ENCODE results near the gene HNRNPUL2. TPM values are rescaled to one million over a fixed set of nuclear protein-coding genes. Genes with fewer than 3 reads are reported as not detected.

The HNRNPUL2 gene
- polyA plus RNA-seq, 3 donors, result 0.33 to 13.8 (median 0.88) TPM

DNA sequence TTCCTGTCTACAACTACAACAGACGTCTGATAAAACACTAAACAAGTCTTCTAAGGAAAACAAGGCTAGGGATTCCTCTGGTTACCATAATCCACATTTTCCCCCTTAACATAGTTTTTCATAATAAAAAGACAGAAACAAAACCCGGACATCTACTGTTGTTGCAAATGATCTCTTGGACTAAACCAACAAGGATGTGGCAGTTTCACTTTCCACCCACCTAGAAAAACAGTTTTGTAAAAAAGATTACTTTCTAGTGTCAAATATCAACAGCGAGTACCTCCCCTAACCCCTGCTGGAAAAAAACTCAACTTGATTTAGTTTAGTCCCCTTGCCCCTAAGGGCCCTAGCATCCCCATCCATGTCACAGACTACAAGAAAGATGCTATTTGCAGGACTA lies 14.4 kb downstream of the HNRNPUL2 start:
- Mint-ChIP-seq H3K27me3 (ENCODE audit: low read depth in 3 of 3) (no peaks in the 10 kb centered on the region), H3K4me1 (peaks cover 20% of the 10 kb centered on the region), H3K9me3 (no peaks in the 10 kb centered on the region), H3K4me3 (no peak overlapping the region), H3K36me3 (peaks cover 59 to 69% of the 10 kb centered on the region in 2 donors), H3K27ac (peak overlapping the region in 4 of 7 donors; percentile 22 to 46 (median 36))
- Histone ChIP-seq H3K27ac (ENCODE audit: low read depth in 1 of 2, low read length in 2 of 2) (peak overlapping the region in 1 of 2 donors; percentile 18), H4K20me1 (ENCODE audit: insufficient read depth, low read length) (peaks cover 31% of the 10 kb centered on the region), H3K9me3 (replicated peaks in 1 of 2; ENCODE audit: control insufficient read depth in 1 of 2, insufficient read depth in 1 of 2, low read length in 2 of 2) (no peaks in the 10 kb centered on the region), H3K9ac (ENCODE audit: insufficient read depth, low read length, poor library complexity, severe bottlenecking) (no peak overlapping the region), H2AFZ (ENCODE audit: insufficient read depth, low read depth, low read length, poor library complexity, severe bottlenecking) (no peak overlapping the region), H3K36me3 (replicated peaks in 1 of 2; ENCODE audit: control insufficient read depth in 1 of 2, insufficient read depth in 2 of 2, low read length in 2 of 2) (peaks cover 62 to 73% of the 10 kb centered on the region in 2 donors), H3K4me1 (ENCODE audit: control insufficient read depth in 1 of 2, insufficient read depth in 2 of 2, low read length in 2 of 2) (peaks cover 18 to 24% of the 10 kb centered on the region in 2 donors), H3K4me2 (replicated peaks; ENCODE audit: extremely low read depth, low read length, poor library complexity, severe bottlenecking) (no peak overlapping the region), H3K79me2 (ENCODE audit: insufficient read depth, low read length) (peaks cover 38% of the 10 kb centered on the region), H3K27me3 (ENCODE audit: control insufficient read depth in 2 of 2, insufficient read depth in 2 of 2, low read length in 2 of 2) (no peaks in the 10 kb centered on the region), H3K4me3 (replicated peaks in 1 of 3; ENCODE audit: low read depth in 2 of 3, low read length in 3 of 3) (no peak overlapping the region)
- intact Hi-C loops (cut with micrococcal nuclease), result no loop called here
- 92% methylated on average over 2 of the region's 3 CpGs for WGBS (ENCODE audit: insufficient coverage)
- TF ChIP-seq CTCF (IDR thresholded peaks at IDR 0.05), result no peak
- DNase-seq, result no peak

DNA sequence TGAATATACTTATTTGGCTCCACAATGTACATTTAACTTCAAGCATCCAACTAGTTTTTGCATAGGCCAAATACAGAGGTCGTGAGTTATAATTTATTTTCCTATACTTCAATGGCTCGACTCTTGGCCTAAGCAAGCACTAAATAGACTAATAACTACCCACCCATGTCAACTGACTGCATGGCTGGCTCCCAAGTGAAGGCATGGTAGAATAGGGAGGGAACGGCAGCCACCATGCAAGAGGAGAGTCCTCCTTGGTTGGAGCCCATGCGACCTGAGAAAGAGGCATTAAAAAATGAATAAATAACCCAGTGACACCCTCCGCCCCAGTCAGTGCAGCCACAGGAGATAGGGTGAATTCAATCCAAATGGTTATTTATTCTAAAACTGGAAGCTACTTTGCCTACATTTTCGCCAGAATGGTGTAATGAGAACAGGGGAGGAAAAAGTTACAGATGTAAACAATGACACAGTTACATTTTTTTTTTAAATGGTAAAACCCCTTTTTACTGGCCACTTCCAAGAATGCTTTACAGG lies 14.9 kb downstream of the HNRNPUL2 start:
- H3K27me3 Mint-ChIP-seq (ENCODE audit: low read depth in 3 of 3), result no peaks in the 10 kb centered on the region
- H3K27ac Mint-ChIP-seq, result no peak overlapping the region
- Histone ChIP-seq H3K9me3 (replicated peaks in 1 of 2; ENCODE audit: control insufficient read depth in 1 of 2, insufficient read depth in 1 of 2, low read length in 2 of 2) (no peaks in the 10 kb centered on the region), H3K79me2 (ENCODE audit: insufficient read depth, low read length) (peaks cover 34% of the 10 kb centered on the region), H3K27ac (ENCODE audit: low read depth in 1 of 2, low read length in 2 of 2) (peak overlapping the region in 1 of 2 donors; percentile 18), H3K9ac (ENCODE audit: insufficient read depth, low read length, poor library complexity, severe bottlenecking) (no peak overlapping the region), H3K4me1 (ENCODE audit: control insufficient read depth in 1 of 2, insufficient read depth in 2 of 2, low read length in 2 of 2) (peaks cover 18 to 30% of the 10 kb centered on the region in 2 donors), H3K4me2 (replicated peaks; ENCODE audit: extremely low read depth, low read length, poor library complexity, severe bottlenecking) (no peak overlapping the region), H3K36me3 (replicated peaks in 1 of 2; ENCODE audit: control insufficient read depth in 1 of 2, insufficient read depth in 2 of 2, low read length in 2 of 2) (peaks cover 57 to 68% of the 10 kb centered on the region in 2 donors), H2AFZ (ENCODE audit: insufficient read depth, low read depth, low read length, poor library complexity, severe bottlenecking) (no peak overlapping the region), H3K4me3 (replicated peaks in 1 of 3; ENCODE audit: low read depth in 2 of 3, low read length in 3 of 3) (no peak overlapping the region), H4K20me1 (ENCODE audit: insufficient read depth, low read length) (peaks cover 25% of the 10 kb centered on the region), H3K27me3 (ENCODE audit: control insufficient read depth in 2 of 2, insufficient read depth in 2 of 2, low read length in 2 of 2) (no peaks in the 10 kb centered on the region)
- peaks cover 24% of the 10 kb centered on the region for H3K4me1 Mint-ChIP-seq
- H3K36me3 Mint-ChIP-seq, result peaks cover 54 to 63% of the 10 kb centered on the region in 2 donors
- no peak overlapping the region for H3K4me3 Mint-ChIP-seq
- WGBS (ENCODE audit: insufficient coverage), result no CpG with 5 or more reads among the region's 6 CpGs
- TF ChIP-seq CTCF (IDR thresholded peaks at IDR 0.05), result no peak
- DNase-seq, result no peak
- intact Hi-C loops (cut with micrococcal nuclease), result no loop called here
- no peaks in the 10 kb centered on the region for H3K9me3 Mint-ChIP-seq
